HG03571 (cell line): ENCODE measurements around the gene MUSTN1.

Source experiments
- ATAC-seq: cut with Tn5 transposase; IDR thresholded peaks from one replicate; pipeline ENCODE4 v1.9.1; 2021; ENCODE audit not compliant: unreplicated experiment

The MUSTN1 gene

DNA sequence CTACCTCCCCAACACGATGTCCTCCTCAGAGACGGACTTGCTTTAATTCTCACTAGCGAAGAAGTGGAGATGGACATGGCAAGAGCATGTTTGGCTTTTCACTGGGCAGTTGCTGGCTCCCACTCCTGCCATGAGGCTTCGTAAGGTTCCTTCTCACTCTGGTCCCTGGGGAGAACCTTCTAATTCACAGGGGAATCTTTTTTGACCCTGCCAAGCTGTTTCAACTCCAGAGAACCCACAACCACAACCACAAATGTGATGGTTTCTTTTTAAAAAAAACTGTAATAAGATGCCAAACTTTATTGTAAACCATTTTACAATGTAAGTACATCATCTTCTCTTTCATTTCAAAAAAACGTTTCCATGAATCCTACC, 1.6 kb upstream of the MUSTN1 start:
- no peak for ATAC-seq

DNA sequence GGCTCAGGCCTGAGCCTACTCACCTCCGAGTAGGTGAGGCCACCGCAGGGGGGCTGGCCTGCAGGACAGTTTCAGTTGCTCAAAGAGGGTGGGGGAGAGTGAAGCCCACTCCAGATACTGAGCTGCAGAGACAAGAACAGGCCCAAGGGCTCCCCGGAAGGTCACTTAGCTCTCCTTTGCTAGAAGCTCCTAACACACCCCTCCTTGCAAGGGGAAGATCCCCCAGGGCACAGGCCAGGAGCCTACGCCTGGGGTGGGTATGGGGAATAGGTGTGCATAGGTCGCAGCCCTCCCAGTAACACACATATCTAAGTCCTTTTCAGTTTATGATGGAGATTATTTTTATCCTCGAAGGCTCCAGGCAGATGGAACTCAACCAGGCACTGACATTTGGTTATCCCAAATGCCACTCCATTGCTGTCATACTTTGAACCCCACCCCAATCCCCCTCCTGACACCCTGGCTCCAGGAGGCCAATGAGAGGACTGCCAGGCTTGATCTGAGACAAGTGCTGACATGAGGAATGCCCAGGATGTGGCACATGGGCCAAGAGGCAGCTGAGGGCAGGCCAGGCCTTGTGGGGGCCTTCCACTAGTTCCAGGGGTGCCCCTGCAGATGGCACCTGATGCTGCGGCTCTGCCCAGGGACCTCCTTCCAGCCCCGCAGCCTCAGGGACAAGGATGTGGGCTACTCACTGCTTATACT, 1.1 kb upstream of the MUSTN1 start:
- no peak for ATAC-seq

DNA sequence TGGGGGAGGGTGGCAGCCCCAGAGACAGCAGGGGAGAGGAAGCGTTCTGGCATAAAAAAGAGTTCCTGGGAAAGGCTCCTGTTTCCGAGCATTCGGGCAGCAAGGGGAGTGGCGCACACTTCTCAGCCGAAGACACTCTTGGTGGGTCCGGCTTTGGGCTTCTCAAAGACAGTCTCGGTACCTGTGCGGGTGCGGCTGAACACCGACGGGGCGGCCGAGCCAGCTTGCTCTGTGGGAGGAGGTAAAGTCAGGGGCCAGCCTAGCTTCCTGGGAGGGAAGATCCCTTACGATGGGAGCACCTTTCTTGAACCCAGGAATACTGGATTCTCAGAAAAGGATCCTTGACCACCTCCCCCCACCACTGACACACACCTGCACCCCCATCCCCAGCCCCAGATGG, 1.6 kb downstream of the MUSTN1 start:
- ATAC-seq = no peak

- ATAC-seq = no peak
Measured at GRCh38 chr3:52831500-52832301, 3.1 kb downstream of the MUSTN1 start.

DNA sequence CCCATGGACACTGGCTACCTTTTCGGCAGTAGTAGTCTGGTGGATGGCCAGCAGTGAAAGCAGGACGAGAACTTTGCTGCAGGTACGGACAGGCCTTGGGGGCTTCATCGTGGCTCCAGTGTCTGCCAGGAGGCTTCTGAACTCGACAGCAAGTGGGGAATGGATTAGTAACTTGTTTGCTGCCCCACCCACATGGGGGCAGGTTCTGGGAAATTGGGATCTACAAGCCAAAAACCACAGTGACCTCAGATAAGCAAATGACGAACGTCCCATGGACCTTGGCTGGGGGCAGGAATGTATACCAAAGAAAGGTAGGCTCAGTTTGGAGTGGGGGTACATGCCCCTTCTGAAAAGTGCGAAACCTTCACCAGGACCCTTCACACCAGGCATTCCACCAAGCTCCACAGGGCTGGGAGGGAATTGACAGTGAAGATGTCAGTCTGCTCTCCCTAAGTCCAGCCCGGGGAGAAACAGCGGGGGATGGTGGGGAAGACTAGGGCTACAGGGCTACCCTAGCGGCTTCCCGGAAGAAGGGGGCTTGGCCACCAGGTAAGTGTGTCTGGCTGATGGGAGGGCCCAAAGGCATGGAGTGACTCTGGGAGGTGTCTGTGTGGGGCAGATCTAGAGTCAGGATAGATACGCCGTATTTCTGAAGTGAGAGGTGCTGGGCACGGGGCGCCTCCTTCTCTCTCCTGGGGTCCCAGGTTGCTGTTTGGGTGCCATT, 4.1 kb downstream of the MUSTN1 start, which contains the start of gene ITIH4:
Gene ITIH4 (minus strand): TSS at position 138 of the 724 bp plus-strand sequence. CDS start 30 bp downstream, at position 108.
- no peak for ATAC-seq

GRCh38 chr3:52829906-52830463, 4.8 kb downstream of the MUSTN1 start:
- ATAC-seq = no peak

DNA sequence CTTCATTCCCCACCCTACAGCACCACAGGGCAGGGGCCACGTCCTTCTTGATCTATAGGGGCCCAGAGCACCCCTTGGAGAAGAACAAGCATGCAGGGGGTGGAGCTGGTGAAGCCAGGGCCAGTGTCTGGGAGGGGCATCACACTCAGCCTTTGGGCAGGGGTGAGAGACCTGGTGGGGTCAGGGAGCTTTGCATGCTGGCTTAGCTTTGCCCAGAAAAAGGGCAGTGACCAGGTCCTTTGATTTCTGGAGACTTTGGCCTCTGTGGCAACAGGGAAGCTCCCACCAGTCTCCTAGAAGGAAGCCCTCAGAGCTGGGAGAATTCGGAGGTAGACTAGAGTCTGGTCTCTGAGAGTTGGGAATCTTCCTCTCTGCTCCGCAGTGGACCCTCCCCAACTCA, 5.3 kb downstream of the MUSTN1 start:
- ATAC-seq = no peak

DNA sequence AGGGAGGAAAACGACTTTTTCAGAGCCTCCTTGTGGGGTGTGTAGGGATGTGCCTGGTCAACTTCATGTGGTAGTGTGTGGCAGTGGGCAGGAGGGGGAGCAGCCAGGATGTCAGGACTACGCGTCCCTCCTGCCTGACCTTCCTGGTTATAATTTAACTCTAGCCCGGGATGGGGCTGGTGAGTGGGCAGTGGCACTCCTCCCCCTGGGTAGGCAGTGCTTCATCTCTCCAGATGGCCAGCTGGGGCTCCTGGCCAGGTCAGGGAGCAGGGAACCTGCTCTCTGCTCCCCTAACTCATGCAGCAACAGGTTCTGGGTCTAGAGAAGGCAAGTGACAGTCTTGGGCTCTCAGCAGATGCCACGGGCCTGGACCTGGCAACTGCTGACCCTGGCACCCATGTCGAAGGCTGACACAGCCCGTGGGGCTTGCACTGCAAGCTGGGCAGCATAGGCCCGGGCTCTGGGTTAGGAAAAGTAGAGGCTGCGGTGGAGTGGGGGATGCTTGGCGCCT, 6.9 kb downstream of the MUSTN1 start:
- no peak for ATAC-seq

GRCh38 chr3:52827441-52827840, 7.4 kb downstream of the MUSTN1 start:
- ATAC-seq = no peak

DNA sequence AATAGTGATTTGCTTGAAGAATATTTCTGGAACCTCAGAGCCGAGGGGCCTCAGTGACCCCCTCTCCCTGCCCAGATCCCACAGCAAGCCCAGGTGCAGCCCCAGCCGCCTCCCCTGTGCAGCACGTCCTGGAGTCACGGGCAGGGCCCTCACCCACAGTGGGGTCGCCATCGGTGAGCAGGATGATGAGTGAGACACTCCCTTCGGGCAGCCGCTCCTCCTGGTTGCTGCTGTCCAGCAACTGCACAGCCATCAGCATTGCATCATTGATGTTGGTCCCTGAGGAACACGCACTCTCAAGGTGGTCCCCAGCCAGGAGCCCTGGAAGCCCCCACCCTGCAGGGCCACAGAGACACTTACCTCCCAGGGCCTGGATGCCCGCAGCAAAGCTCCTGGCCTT, 10.8 kb downstream of the MUSTN1 start:
- ATAC-seq = no peak

DNA sequence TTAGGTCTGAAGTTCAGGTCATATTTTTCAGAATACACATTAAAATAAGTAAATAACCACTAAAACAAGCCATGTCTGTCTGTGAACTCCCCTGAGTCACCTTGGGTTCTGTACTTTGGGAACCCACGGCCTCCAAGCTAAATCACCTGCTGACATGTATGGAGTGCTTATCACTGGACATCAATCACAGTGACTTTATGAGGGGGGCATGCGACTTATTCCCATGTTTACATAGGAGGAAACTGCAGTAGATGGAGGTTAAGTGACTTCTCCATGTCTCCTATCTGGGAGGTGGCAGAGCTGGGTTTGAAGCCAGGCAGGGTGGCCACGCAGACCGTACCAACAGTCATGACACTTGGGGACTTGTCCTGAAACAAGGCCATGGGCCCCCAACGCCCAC, 12.5 kb downstream of the MUSTN1 start:
- no peak for ATAC-seq

GRCh38 chr3:52820736-52821135, 14.1 kb downstream of the MUSTN1 start:
- ATAC-seq = no peak

DNA sequence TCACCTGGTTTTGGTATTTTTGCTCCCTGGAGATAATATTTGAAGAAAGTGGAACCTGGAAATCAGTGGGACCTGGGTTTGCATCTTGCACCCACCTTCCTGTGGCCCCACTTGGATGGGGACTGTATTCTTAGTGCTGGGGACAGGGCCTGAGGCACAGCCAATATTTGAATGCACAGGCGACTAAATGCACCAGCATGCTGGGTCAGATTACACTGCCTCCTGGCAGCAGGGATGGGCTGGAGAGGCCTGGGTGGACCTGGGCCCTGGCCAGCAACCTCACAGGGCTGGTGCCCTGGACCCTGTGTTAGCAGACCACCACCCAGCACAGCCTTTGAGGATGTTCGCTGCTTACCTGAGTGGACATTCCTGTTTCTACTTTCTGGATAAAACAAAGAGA, 14.9 kb downstream of the MUSTN1 start:
- no peak for ATAC-seq

GRCh38 chr3:52817860-52818259, 17.0 kb downstream of the MUSTN1 start:
- no peak for ATAC-seq

DNA sequence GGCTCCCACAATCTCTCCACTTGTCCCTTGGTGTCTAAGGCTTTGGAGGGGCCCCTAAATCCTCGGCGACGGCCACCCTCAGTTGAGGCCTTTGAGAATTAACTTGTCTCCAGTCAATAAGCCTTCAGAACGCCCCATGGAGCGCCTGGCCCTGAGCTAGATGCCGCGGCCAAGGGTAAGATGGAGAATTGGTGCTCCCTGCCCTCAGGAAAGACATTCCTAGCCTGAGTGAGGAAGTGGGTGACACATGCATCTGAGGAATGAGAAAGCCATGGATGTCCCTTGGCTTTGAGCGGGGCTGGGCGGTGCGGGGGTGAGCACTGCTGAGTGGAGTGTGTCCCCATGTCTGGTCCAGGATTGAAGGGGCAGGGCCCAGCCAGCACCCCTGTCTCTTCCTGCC, 17.6 kb downstream of the MUSTN1 start:
- ATAC-seq = no peak

GRCh38 chr3:52816654-52817053, 18.2 kb downstream of the MUSTN1 start:
- ATAC-seq = no peak

DNA sequence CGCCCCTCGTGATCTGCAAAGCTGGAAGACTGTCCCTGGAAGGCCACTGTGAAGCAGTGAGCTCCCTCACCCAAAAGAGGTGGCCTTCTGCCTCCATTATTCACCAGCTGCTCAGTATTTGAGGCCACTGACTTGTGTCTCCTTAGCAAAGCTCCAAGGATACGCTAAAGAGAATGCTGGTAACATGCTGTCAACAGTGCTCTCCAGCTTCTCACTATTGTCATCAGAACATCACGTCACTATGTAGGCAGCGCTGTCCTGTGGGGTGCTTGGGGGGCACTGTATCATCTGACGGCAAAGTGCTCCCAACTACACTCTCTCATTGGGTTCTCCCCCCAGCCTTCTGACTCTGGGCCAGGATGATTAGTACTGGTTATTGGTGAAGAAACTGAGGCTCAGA, 18.6 kb downstream of the MUSTN1 start:
- ATAC-seq = no peak

DNA sequence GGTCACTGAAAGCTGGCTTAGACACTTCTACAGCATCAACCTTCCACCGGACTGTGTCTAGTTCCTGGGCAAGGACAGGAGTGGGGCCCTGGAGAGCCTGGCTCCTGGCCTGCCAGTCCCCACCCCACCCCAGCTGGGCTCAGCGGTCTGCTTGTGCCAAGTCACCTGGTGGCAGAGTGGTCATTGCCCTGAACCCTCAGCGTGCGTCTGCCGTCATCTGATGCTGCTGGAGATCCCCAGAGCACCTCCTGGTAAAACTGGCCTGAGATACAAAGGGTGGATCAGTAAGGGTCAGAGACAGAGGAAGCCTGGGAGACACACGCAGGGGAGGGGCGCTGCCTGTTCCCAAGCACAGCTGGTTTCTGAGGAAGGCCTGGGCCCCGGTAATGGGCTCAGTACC, 21.0 kb downstream of the MUSTN1 start:
- no peak for ATAC-seq

- no peak for ATAC-seq
Measured at GRCh38 chr3:52811452-52812011, 23.3 kb downstream of the MUSTN1 start.

- ATAC-seq = no peak
Measured at GRCh38 chr3:52810923-52811322, 23.9 kb downstream of the MUSTN1 start.
